Inferior parietal cortex (tissue), 1 donor: Measurements from ENCODE around the gene SLC37A1.

ENCODE experiments used
- DNase-seq: peaks from one replicate; pipeline ENCODE4 v3.0.0-alpha.2; 2016; ENCODE audit errors: extremely low spot score

The SLC37A1 gene

DNA sequence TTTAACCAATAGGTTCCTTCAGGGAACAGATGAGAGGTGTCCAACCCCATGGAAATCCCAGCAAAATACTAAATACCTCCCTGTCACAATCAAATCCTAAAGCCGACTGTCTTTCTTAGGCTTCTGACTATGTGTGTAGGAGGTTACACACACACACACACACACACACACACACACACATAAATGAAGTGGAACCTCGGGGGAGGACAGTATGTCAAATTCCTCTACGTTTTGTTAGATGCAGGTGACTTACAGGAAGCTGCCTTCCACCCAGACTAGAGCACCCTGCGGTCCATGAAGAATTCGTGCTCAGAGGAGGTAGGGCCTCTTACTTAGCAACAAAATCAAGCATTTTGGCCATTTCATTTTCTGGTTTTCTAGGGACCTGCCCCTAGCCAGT, 34.1 kb upstream of the SLC37A1 start:
- no peak for DNase-seq

DNA sequence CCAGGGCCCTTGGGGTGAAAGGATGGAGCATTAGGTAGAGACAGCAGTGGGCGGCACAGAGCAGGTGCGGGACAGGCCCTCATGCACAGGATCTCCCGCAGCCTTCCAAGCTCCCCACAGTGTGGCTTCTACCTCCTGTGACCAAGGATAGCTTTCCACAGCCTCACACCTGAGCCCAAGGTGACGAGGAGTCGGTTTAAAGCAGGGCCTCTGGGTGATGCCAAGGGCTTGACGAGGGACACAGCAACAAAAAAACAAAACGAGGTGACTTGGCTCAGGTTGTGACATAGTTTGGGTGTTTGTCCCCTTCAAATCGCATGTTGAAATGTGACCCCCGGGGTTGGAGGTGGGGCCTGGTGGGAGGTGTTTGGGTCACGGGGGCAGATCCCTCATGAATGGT, 32.9 kb upstream of the SLC37A1 start:
- DNase-seq = no peak

DNA sequence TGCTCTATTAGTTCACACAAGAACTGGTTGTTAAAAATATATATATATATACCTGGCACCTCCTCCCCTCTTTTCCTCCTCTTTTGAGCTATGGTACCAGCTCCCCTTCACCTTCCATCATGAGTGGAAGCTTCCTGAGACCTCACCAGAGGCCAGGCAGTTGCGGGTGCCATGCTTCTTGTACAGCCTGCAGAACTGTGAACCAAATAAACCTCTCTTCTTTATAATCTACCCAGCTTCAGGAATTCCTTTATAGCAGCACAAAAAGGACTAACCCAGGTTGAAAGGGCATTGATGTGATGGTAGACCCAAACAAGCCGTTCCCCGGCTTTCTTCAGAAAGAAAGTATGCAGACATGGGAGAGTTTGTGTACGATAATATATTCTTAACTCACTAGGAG, 32.5 kb upstream of the SLC37A1 start:
- DNase-seq = no peak

DNA sequence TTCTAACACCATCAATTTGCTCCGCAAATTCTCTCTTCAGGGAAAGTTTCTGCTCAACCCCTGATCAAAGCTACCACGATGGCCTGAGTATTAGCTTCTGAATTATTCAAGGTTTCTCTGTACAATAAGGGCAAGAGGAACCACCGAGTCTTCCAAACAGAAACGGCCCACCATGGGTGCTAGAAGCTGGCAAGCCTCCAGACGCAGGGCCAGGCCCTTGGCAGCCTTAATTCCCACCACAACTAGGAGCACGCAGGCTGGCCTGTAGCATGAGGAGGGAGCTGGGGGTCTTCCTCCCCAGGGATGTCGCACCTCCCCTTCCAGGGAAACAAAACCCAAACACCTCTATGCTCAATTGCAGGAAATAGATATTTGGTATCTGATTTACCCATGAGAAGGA, 28.7 kb upstream of the SLC37A1 start:
- no peak for DNase-seq

DNA sequence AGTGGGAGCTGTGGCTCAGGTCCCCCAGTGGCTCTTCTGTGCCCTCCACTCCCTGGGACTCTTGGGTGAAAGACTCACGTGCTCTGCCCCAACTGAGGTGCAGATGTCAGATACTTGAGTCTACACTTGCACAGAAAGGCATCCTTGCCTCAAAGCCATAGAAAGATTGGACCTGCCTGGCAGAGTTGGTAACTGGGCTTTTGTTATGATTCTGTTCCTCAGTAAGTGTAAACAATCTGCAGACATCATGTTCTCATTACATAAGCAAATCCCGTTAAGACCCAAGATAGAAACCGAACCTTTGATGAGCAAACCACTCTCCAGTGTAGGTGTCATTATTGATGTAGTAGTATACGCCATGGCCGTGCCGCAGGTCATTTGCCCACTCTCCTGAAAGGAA, 27.6 kb upstream of the SLC37A1 start:
- no peak for DNase-seq

DNA sequence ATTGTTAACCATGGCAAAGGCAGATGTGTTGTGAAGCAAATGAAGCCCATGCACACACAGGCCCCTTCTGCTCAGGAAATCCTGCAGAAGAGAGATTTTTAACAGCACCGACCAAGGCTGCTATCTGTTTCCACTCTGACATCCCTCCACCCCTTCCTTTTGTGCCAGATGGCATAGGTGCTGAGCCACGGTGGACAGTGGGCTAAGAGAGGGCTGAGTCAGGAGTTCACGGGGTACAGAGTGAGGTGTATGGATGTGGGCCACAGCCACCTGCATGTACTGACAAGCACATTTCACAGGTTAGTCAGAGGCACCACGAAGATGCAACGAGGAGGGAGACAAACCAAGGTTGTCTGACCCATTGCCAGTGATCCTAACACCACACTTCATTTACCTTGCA, 27.1 kb upstream of the SLC37A1 start:
- DNase-seq = no peak

DNA sequence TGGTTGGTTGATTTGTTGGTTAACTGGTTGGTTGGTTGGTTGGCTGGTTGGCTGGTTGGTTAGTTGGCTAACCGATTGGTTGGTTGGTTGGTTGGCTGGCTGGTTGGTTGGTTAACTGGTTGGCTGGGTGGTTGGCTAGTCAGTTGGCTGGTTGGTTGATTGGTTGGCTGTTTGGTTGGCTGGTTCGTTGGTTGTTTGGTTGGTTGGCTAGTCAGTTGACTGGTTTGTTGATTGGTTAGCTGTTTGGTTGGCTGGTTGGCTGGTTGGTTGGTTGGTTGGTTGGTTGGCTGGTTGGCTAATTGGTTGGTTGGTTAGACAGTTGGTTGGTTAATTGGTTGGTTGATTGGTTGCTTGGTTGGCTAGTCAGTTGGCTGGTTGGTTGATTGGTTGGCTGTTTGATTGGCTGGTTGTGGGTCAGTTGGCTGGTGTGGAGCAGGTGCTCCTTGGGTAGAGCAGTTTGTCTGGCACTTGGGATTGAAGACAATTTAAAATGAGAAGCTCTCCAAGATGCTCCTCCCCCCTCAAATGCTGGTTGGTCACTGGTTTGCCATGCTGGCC, 24.6 kb upstream of the SLC37A1 start:
- DNase-seq = no peak

DNA sequence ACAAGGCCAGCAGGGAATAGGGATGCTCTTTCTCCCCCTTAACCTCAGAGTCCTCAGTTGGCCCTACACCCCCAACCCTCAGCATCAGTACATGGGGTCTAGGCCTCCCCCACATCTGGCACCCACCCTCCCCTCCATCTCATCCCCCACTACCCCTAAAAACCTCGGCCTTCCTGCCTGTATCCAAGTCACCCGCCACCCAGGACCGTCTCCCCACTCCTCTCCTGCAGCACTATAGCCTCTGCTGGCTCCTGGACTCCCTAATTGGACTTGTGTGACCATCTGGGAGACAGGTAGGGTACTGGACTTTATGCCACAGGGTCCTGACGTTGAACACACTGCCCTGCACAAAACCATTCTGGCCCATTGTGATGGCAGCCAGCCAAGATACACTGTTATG, 23.7 kb upstream of the SLC37A1 start:
- no peak for DNase-seq

DNA sequence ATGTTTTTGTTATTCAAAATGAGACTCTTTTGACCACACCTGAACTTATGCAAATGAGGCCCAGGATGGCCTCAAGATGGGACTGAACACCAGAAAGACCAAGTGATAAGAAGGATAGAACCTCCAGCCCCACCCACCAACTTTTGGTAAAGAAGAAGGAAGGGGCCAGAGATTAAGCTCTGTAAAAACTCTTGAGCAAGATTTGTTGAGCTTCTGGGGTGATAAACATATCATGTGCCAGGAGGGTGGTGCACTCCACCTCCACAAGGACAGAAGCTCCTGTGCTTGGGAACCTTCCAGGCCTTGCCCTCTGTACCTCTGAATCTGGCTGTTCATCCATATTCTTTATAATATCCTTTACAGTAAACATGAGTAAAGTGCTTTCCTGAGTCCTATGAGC, 22.9 kb upstream of the SLC37A1 start:
- DNase-seq = no peak

DNA sequence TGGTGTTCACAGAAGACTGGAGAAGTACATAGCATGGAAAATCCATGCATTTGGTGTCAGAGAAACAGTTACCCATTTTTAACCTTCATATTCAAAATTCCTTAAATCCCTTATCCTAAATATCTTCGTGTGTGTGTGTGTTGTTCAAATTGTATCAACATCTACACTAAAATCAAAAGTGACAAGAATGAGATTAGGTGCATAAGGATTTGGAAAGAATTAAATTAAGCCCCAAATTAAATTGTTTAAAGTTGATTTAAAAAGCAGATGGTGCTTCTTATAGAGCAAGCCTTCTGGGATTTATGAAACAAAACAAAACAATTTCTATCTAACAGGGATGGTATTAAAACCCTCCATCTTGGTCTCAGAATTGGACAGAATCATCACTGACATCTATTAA, 22.3 kb upstream of the SLC37A1 start:
- no peak for DNase-seq

DNA sequence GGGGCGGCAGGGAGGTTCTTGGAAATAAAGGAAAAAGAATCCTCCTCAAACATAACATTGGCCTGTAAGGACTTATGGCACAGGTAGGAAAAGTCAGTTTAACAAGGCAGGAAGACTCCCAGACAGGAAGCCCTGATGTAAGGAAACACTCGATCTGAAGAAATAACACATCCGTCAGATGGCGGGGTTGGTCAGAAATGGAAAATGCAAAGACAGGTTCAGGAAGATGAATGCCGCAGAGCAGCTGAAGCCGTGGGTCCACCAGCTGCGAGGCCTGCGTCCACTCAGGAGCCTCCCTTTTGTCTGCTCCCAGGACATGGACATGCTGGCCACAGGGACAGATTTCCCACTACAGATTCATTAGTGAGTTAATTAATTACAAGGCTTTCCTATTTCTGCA, 21.5 kb upstream of the SLC37A1 start:
- no peak for DNase-seq

DNA sequence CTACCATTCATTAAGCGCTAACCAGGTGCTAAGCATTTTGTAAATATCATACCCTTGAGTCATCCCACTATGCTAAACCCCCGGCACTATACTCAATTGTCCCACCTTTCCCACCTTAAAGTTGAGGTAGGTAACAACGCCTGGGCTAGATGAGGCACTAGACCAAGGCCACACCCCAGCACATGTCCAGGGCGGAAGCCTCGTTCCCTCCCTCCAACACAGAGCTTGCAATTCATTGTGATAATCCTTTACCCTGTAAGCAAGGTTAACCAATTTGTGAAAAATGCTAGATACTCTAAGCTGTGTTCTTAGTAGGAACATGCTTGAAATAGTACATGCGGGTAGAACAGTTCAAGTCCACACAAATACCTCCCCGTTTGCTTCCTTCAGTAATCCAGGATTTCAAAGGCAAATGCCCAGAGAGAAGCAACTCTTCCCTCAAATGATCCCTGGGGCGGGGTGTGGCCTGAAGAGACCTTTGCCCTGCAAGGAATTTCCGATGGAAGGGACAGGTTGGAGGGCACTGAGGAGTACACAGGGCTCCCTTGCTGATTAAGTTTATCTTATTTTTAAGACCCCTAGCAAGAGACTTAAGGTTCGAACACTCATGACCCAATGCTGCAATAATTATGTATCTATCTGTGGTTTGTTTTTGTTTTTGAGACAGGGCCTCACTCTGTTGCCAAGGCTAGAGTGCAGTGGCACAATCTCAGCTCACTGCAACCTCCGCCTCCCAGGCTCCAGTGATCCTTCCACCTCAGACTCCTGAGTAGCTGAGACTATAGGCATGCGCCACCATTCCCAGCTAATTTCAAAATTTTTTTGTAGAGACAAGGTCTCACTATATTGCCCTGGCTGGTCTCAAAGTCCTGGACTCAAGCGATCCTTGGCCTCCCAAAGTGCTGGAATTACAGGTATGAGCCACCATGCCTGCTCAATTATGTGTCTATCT, 20.3 kb upstream of the SLC37A1 start:
- no peak for DNase-seq

DNA sequence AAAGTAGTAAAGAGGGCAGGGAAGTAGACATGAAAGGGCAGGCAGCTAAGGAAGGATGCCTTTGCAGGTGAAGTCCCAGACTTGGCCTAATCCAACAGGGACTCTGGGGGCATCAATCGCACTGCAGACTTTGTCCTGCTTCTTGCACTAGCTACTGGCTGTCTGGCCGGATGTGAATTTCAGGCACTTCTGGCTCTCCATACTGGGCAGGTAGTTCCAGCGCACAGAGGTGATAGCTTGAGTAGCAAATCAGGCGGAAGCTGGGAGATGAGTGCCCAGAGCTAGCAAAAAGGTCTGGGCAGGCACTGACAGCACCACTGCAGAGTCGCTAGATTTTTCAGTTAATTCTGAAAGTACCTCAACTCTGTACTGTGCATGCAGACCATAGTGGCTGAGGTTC, 18.6 kb upstream of the SLC37A1 start:
- DNase-seq = no peak

DNA sequence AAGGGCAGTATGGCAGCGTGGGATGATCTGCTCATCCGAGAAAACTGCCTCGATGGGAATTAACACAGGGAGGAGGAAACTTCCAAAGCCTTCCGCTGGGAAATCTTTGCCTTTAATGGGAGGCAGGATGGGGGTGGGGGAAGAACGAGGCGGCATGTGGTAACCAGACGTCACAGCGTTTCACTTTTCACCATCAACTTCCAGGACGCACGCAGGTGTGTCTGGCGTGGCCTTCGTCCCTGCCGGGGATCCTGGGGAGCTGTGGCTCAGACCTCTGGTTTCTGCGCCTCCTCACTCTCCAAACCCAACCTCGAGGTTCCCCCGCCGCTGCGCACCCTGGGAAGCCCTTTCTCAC, 17.9 kb upstream of the SLC37A1 start:
- DNase-seq = no peak

DNA sequence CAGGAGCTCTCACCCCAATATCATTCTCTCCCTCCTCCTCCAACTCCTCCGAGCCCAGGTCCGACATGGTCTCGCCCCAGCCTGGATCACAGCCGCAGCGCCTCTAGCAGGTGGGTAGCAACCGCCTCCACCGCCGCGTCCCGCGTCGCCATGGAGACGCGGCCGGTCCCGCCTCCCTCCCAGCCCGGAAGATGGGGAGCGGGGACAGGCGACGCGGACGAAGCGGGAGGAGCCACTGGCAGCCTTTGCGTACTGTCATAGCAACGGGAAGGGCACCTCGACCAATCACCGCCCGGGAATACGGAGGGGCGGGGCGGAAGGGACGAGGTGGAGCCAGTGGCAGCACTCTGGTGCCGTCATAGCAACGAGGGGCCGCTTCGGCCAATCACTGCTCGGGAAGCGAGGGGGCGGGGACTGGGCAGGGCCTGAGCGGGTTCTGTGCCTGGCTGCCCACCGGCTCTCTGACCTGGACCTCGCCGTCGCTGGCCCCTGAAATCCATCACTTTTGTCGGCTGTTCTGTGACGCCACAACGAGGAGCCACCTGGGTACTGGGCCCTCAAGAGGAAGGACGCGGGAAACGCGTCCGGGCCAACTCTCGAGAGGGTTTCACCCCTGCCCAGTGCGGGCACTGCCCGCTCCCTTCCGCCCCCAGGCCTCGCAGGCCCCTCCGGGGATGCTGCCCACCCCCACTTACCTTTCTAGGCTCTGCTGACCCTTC, 17.4 kb upstream of the SLC37A1 start, which contains the start of gene RSPH1:
Gene RSPH1, minus strand, starts transcription at position 105 of the 719 bp plus-strand sequence. Its CDS starts 38 bp downstream, at position 67.
- DNase-seq = peak; percentile 99

DNA sequence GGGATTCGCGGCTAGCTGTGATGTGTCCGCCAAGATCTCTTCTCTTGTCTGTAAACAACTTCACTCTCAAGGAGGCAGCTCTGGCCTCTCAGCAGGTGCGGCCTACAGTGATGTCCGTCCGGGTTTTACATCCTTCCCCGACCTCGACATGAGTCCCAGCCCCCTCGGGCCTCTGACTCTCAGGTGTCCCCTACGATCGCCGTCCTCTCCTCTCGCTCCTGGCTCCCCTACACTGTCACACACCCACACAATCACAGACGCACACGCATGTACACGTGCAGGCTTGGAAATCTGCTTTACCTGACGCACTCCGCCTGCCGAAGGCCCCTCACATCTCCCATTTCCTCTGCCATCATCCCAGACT, 16.8 kb upstream of the SLC37A1 start:
- DNase-seq = peak; percentile 55

DNA sequence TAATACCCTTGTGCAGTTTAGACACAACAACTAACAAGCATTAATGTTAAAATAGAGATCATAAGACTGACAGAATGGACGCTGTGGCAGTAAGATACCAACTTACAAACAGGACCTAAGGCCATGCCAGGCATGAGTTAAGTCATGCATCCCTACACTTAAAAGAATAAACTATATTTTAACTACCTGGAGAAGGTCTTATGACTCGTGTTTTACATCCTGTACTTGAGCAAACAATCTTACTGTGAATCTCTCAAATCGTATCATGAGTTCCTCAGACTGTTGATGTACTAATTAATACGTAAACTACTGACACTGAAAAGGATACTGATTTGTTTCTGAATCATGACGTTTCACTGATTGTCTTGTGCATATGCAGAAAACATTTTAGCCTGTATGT, 15.6 kb upstream of the SLC37A1 start:
- no peak for DNase-seq

DNA sequence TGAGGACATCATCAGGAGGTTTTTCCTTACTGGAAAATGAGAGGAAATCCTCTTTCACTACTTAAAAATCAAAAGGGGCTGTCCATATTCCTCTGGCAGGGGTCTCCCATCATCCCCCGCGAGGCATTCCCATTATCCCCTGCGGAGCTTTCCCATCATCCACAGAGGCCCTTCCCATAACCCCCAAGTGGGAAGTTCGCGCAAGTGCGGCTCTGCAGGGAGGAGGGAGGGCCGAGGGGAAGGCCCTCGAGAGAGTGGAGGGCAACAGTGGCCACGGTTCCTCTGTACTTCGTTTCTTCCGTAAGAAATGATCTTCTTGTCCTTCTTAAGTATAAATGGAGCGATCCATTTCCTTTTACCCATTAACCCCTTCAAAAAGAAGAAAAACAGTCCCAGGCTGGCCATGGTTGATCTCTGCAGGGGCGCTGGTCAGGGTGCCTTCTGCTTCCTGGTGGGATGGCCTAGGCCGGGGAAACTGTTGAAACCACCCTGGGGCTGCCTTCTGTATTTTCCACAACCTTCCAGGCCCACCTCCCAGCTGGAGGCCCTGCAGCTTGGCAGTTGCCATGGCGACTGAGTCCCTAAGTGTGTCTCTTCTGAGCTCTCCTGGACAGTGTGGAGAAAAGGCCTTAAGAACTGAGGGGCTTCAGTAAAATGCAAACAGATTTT, 14.1 kb upstream of the SLC37A1 start:
- DNase-seq = no peak

DNA sequence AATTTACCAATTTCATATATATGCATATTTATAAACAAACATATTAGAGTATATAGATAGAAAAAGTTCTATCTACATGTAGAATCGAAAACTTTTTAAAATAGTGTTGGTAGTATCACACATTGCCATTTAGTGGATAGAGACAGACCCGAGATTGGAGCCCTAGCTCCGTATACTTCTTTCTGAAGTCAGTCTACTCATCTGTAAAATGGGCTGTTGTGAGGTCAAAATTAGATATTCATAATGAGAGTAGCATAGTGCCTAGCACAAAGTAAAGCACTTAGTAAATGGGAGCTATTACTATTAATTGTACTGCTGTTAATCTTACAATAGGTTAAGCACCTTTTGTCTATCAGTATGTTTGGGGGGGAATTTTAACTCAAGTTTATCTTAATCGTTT, 13.4 kb upstream of the SLC37A1 start:
- no peak for DNase-seq

DNA sequence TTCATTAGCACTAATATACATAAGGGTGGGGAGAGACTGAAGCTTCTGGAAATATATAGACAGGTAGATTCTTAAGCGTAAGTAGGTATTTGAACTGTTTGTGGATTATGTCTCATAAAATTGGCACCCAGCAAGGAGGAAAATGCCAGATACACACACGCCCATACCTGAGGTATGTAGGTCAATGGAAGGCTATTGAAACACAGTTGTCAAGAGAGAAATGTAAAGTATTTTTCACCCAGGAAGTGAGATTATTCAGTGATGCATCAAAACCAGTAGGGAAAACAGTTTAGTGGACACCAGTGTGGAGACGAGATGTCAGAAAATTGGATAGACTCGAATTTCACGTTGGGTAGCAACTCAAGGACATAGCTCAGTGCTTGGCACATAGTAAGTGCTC, 12.9 kb upstream of the SLC37A1 start:
- DNase-seq = no peak

DNA sequence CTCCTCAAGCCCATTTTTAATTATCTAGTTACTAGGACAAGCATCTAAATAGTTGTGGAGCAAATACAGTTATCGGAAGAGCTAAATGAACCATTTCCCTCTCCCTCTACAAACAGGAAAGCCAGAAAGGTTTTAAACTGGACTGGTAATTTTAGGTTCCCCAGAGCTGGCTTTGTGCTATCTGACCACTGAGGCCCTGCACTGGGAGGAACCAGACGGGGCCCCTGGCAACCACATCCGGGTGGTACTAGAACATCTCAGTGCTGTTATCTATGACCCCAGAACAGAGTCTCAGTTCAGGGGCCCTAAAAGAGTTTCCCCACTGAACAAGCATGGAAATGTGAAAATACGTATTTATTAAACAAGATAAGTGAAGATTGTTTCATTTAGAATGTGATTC, 9.9 kb upstream of the SLC37A1 start:
- DNase-seq = no peak

DNA sequence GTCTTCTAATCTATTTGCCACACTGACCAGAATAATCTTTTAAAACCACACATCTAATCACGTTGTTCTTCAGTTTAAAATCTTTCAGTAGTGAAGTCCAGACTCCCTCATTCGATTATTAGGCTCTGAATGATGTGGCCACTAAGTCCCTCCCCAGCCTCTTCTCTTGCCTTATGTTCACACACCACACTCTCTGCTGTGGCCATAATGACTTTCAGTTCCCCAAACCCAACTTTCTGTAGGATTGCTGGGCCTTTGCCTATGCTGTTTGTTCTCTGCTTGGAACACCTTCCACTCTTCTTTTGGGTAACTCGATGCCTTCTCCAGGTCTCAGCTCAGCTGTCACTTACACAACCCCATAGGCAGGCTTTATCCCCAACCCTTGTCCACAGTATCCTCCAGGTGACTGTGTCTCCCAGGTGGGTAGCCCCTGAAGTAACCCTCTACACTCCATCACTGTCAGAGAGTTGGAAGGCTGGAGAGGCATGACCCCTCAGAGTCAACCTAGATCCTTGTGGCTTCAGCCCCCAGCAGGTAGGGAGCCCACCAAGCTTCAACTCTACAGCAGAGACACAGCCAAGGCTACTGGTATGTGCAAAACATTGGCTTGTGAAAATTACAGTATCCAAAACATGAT, 8.4 kb upstream of the SLC37A1 start:
- DNase-seq = no peak
